GM20000 (cell line): ENCODE results near the gene DPEP2.

Experiments used
- DNase-seq: peaks from one replicate; pipeline ENCODE4 v3.0.0; 2012; ENCODE audit warnings: low spot score
- CTCF ChIP-seq: IDR thresholded peaks from 2 replicates; pipeline ENCODE4 v1.5.1; 2012; ENCODE audit warnings: mild to moderate bottlenecking, control low read depth; ENCODE audit errors: extremely low read depth, missing control alignments

Gene DPEP2

GRCh38 chr16:67968400-67969253 lies 30.7 kb downstream of the DPEP2 start, which contains the start of gene SLC12A4:
TSS of gene SLC12A4 (minus strand) at chr16:67968637. CDS start at chr16:67968553, 84 bp downstream.
- peak; percentile 99 for DNase-seq

GRCh38 chr16:67967958-67968399 lies 31.3 kb downstream of the DPEP2 start:
- TF ChIP-seq CTCF = no peak

More at GRCh38 chr16:67968400-67969253, 30.7 kb downstream of the DPEP2 start, which contains the start of gene SLC12A4:
- TF ChIP-seq CTCF = no peak

GRCh38 chr16:67967183-67967957 lies 31.9 kb downstream of the DPEP2 start:
- DNase-seq = no peak
- no peak for TF ChIP-seq CTCF

More at GRCh38 chr16:67967958-67968399, 31.3 kb downstream of the DPEP2 start:
- DNase-seq = peak; percentile 79

- DNase-seq = no peak
- no peak for TF ChIP-seq CTCF
These were observed 32.6 kb downstream of the DPEP2 start for GRCh38 chr16:67966549-67967182.

- no peak for TF ChIP-seq CTCF
- no peak for DNase-seq
These were observed 33.4 kb downstream of the DPEP2 start for GRCh38 chr16:67965668-67966548.

- DNase-seq = no peak
- TF ChIP-seq CTCF = no peak
These were observed 34.7 kb downstream of the DPEP2 start for GRCh38 chr16:67964477-67965131.
